ENCODE measurements around the gene DNAJC13. TPM values are rescaled to one million over a fixed set of nuclear protein-coding genes. Genes with fewer than 3 reads are reported as not detected.
A peak's percentile ranks its signal among the peaks of the same experiment; 100 is the strongest.

The DNAJC13 gene
- total RNA-seq, 1 donor from 2014 or later = 45.0 TPM

- no peak overlapping the region for H3K27ac ChIP-seq
- H3K9me3 ChIP-seq = no peaks in the 10 kb centered on the region
- ATAC-seq (no peak), DNase-seq (no peak)
- H3K4me1 ChIP-seq = peaks cover 21% of the 10 kb centered on the region
- no peaks in the 10 kb centered on the region for H3K36me3 ChIP-seq
- H3K4me3 ChIP-seq = no peak overlapping the region
- intact Hi-C loops (cut with DNase I) = no loop called here
- no peaks in the 10 kb centered on the region for H3K27me3 ChIP-seq (ENCODE audit: low read depth)
- TF ChIP-seq CTCF (IDR thresholded peaks at IDR 0.05) = no peak
These were observed 131.9 kb downstream of the DNAJC13 start for GRCh38 chr3:132549169-132549568.

GRCh38 chr3:132549890-132550578 is 132.7 kb downstream of the DNAJC13 start:
- Histone ChIP-seq H3K27ac (no peak overlapping the region), H3K4me3 (no peak overlapping the region), H3K36me3 (no peaks in the 10 kb centered on the region), H3K27me3 (ENCODE audit: low read depth) (no peaks in the 10 kb centered on the region), H3K9me3 (no peaks in the 10 kb centered on the region), H3K4me1 (peaks cover 27% of the 10 kb centered on the region)
- DNase-seq = no peak
- intact Hi-C loops (cut with DNase I) = no loop called here
- no peak for ATAC-seq
- TF ChIP-seq CTCF (IDR thresholded peaks at IDR 0.05) = no peak

DNA sequence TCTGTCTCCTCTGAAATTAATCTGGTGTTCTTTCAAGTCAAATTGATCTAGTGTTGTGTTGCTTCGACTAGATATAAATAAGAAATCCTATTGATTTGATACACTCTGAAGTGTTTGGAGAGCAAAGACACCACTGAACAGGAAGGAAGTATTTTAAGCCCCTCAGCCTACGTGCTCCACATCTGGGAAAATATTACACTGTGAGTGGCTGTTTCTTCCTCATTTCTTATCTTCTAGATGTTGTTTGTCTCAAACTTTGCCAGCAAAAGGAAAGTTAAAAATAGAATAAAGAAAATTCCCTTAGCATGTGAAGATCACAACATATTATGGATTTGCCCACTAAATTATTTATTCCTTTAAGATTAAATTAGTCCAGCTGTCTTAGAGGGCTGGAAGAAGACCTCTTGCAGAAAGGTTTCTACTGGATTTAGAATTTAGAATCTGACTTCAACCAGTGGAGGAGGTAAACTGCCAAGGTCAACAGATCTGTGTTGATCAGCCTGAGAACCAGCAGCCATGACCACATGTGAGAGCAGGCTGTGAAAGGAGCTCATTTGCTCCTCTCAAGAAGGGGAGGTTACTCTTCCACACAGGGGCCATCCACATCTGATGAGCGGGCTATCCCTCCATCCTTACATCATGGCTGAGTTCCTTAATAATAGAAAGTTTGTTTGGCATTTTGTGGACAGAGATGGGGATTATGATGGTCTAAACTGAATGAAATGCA is 133.4 kb downstream of the DNAJC13 start:
- Histone ChIP-seq H3K9me3 (no peaks in the 10 kb centered on the region), H3K27me3 (ENCODE audit: low read depth) (no peaks in the 10 kb centered on the region), H3K4me1 (peaks cover 34% of the 10 kb centered on the region), H3K27ac (no peak overlapping the region), H3K4me3 (no peak overlapping the region), H3K36me3 (no peaks in the 10 kb centered on the region)
- ATAC-seq (no peak), DNase-seq (no peak)
- intact Hi-C loops (cut with DNase I) = no loop called here
- no peak for TF ChIP-seq CTCF (IDR thresholded peaks at IDR 0.05)

GRCh38 chr3:132553826-132554225 is 136.5 kb downstream of the DNAJC13 start:
- Histone ChIP-seq H3K36me3 (no peaks in the 10 kb centered on the region), H3K4me3 (no peak overlapping the region), H3K4me1 (peaks cover 34% of the 10 kb centered on the region), H3K27ac (no peak overlapping the region), H3K9me3 (no peaks in the 10 kb centered on the region), H3K27me3 (ENCODE audit: low read depth) (no peaks in the 10 kb centered on the region)
- ATAC-seq (no peak), DNase-seq (no peak)
- intact Hi-C loops (cut with DNase I) = no loop called here
- no peak for TF ChIP-seq CTCF (IDR thresholded peaks at IDR 0.05)

DNA sequence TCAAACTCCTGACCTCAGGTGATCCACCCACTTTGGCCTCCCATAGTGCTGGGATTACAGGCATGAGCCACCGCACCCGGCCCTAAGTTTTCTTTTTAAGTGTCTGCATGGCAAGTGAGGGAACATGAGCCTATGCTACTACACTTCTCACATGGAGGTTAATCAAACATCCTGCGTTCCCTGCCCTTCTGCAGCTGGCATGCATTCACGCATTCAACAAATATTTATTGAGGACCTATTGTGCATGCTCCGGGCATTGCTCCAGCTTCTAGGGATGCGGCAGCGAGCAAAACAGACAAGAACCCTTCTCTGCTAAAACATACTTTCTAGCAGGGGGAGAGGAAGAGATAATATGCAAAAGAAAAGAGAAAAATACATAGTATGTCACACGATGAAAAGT is 137.1 kb downstream of the DNAJC13 start:
- no peaks in the 10 kb centered on the region for H3K36me3 ChIP-seq
- peak in 1 of 2 donors; percentile 19 for ATAC-seq
- no peak overlapping the region for H3K27ac ChIP-seq
- H3K4me1 ChIP-seq = peaks cover 34% of the 10 kb centered on the region
- intact Hi-C loops (cut with DNase I) = no loop called here
- no peaks in the 10 kb centered on the region for H3K9me3 ChIP-seq
- no peak for TF ChIP-seq CTCF (IDR thresholded peaks at IDR 0.05)
- H3K4me3 ChIP-seq = no peak overlapping the region
- H3K27me3 ChIP-seq (ENCODE audit: low read depth) = no peaks in the 10 kb centered on the region
- no peak for DNase-seq
